ENCODE data around the gene LRP1B. TPM values are rescaled to one million over a fixed set of nuclear protein-coding genes. Genes with fewer than 3 reads are reported as not detected.

The LRP1B gene
- total RNA-seq, 1 experiment from 2014 or later, result 0.21 TPM

- no peak overlapping the region for H3K4me3 Mint-ChIP-seq (ENCODE audit: low read depth, unreplicated experiment)
- H3K27ac Mint-ChIP-seq (ENCODE audit: unreplicated experiment), result no peak overlapping the region
- CTCF ChIA-PET, result no interaction called here
- no peaks in the 10 kb centered on the region for H3K9me3 Mint-ChIP-seq (ENCODE audit: low read depth, unreplicated experiment)
- intact Hi-C loops (cut with micrococcal nuclease; ENCODE audit: unreplicated experiment), result no loop called here
- no TSS peak for BruUV-seq (replicated peaks)
- no peak for DNase-seq
- H3K36me3 Mint-ChIP-seq (ENCODE audit: insufficient read depth, unreplicated experiment), result no peaks in the 10 kb centered on the region
- H3K4me1 Mint-ChIP-seq (ENCODE audit: low read depth, unreplicated experiment), result no peaks in the 10 kb centered on the region
- H3K27me3 Mint-ChIP-seq (ENCODE audit: unreplicated experiment), result no peaks in the 10 kb centered on the region
- no peak for TF ChIP-seq CTCF (IDR thresholded peaks at IDR 0.05; ENCODE audit: unreplicated experiment)
Measured at GRCh38 chr2:140454717-140455116, 1676.1 kb downstream of the LRP1B start.

- H3K27me3 Mint-ChIP-seq (ENCODE audit: unreplicated experiment), result no peaks in the 10 kb centered on the region
- CTCF ChIA-PET, result no interaction called here
- H3K36me3 Mint-ChIP-seq (ENCODE audit: insufficient read depth, unreplicated experiment), result no peaks in the 10 kb centered on the region
- DNase-seq, result no peak
- no peak for TF ChIP-seq CTCF (IDR thresholded peaks at IDR 0.05; ENCODE audit: unreplicated experiment)
- no peaks in the 10 kb centered on the region for H3K4me1 Mint-ChIP-seq (ENCODE audit: low read depth, unreplicated experiment)
- intact Hi-C loops (cut with micrococcal nuclease; ENCODE audit: unreplicated experiment), result no loop called here
- no peaks in the 10 kb centered on the region for H3K9me3 Mint-ChIP-seq (ENCODE audit: low read depth, unreplicated experiment)
- no peak overlapping the region for H3K4me3 Mint-ChIP-seq (ENCODE audit: low read depth, unreplicated experiment)
- BruUV-seq (replicated peaks), result no TSS peak
- no peak overlapping the region for H3K27ac Mint-ChIP-seq (ENCODE audit: unreplicated experiment)
Measured at GRCh38 chr2:140451324-140451723, 1679.5 kb downstream of the LRP1B start.

- TF ChIP-seq CTCF (IDR thresholded peaks at IDR 0.05; ENCODE audit: unreplicated experiment), result no peak
- DNase-seq, result no peak
- CTCF ChIA-PET, result no interaction called here
Measured at GRCh38 chr2:140442319-140442718, 1688.5 kb downstream of the LRP1B start.

GRCh38 chr2:140440815-140441214 is 1690.0 kb downstream of the LRP1B start:
- no peaks in the 10 kb centered on the region for H3K4me1 Mint-ChIP-seq (ENCODE audit: low read depth, unreplicated experiment)
- CTCF ChIA-PET, result interaction anchor here (0.5 kb wide), 1 partner anchor 250 kb away, joined by 3 read pairs; no protein-coding TSS in a partner anchor
- H3K27ac Mint-ChIP-seq (ENCODE audit: unreplicated experiment), result no peak overlapping the region
- H3K4me3 Mint-ChIP-seq (ENCODE audit: low read depth, unreplicated experiment), result no peak overlapping the region
- BruUV-seq (replicated peaks), result no TSS peak
- H3K9me3 Mint-ChIP-seq (ENCODE audit: low read depth, unreplicated experiment), result no peaks in the 10 kb centered on the region
- no peak for DNase-seq
- no peaks in the 10 kb centered on the region for H3K36me3 Mint-ChIP-seq (ENCODE audit: insufficient read depth, unreplicated experiment)
- intact Hi-C loops (cut with micrococcal nuclease; ENCODE audit: unreplicated experiment), result no loop called here
- H3K27me3 Mint-ChIP-seq (ENCODE audit: unreplicated experiment), result no peaks in the 10 kb centered on the region
- TF ChIP-seq CTCF (IDR thresholded peaks at IDR 0.05; ENCODE audit: unreplicated experiment), result no peak

More at GRCh38 chr2:140442319-140442718, 1688.5 kb downstream of the LRP1B start:
- Mint-ChIP-seq H3K9me3 (ENCODE audit: low read depth, unreplicated experiment) (no peaks in the 10 kb centered on the region), H3K27ac (ENCODE audit: unreplicated experiment) (no peak overlapping the region), H3K27me3 (ENCODE audit: unreplicated experiment) (no peaks in the 10 kb centered on the region), H3K4me3 (ENCODE audit: low read depth, unreplicated experiment) (no peak overlapping the region), H3K36me3 (ENCODE audit: insufficient read depth, unreplicated experiment) (no peaks in the 10 kb centered on the region), H3K4me1 (ENCODE audit: low read depth, unreplicated experiment) (no peaks in the 10 kb centered on the region)
- no TSS peak for BruUV-seq (replicated peaks)
- intact Hi-C loops (cut with micrococcal nuclease; ENCODE audit: unreplicated experiment), result no loop called here
